Measurements from ENCODE around the gene SELENOI.
"Not testable (repeated sequence)": the region's sequence is repeated elsewhere in the genome, so short reads cannot be mapped to it uniquely, and the experiment has no call there.

Gene SELENOI, protein sequence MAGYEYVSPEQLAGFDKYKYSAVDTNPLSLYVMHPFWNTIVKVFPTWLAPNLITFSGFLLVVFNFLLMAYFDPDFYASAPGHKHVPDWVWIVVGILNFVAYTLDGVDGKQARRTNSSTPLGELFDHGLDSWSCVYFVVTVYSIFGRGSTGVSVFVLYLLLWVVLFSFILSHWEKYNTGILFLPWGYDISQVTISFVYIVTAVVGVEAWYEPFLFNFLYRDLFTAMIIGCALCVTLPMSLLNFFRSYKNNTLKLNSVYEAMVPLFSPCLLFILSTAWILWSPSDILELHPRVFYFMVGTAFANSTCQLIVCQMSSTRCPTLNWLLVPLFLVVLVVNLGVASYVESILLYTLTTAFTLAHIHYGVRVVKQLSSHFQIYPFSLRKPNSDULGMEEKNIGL

DNA sequence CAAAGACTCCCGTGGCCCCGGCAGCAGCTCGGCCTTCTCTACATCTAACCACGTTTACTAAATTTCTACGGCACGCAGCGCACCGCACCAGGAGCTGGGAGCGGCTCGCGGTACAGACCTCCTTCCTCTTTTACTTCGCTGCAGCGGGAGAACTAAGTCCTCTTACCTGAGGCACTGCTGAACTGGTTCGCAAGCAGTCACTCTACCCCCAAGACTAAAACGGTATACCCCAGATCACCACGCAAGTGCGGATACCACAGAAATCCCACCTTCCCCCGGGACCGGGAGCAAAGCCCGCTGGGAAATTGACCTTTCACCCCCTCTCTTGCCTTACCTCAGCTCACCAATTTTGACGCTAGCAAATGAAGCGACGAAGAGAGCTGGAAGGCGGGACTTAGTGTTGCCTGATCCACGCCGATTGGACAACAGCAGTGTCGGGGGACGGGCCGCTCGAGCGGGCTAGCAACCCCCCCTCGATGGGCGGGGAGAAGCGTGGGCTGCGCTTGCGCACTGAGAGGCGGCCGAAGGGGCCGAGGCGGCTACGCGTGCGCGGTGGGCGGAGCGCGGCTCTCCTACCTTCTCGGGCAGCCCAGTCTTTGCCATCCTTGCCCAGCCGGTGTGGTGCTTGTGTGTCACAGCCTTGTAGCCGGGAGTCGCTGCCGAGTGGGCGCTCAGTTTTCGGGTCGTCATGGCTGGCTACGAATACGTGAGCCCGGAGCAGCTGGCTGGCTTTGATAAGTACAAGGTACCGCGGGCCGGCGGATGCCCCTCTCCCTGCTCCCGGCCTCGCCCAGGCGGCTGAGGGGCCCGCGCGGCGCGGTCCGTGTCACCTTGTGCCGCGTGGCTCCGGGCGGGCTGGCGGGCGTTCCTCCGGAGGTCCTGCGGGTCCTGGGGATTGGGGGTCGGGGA, at the start of gene SELENOI:
SELENOI (plus strand) TSS at position 599 of the 909 bp plus-strand sequence; CDS start at position 689, 90 bp downstream.
- DNase-seq (ENCODE audit: low spot score), result peak; percentile 99

DNA sequence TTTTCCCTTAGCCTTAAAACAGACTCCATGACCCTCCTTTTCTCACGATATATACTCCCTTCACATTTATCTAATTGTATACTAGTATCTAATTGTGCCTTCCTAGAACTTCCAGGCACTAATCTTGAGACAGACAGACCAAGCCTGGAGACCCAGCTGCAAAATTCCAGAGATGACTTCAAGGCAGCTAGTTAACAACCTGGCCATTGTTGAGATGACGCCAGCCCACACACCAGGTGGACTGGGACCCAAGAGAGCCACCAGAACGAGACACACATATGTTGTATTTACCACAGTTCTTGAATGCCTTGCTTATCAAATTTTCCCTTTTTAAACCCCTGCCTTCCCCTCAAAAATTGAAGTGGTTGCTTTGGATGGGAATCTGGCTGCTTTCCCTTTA, 48.9 kb upstream of the SELENOI start:
- DNase-seq (ENCODE audit: low spot score), result no peak

DNA sequence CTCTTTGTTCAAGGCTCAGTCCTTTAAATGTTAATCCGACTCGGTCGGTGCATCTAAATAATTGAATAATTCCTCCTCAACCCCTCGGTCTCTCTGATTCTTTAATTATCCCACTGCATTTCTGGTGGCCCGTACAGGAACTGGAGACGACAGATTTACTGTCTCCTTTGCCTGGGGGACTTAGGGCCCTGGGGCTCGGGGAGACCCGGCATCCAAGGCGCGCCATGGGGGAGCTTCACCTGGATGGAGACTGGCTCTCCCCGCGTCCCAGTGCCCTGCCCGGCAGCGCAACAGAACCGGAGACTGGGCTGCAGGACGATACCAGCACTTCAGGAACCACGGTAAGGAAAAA, 47.7 kb upstream of the SELENOI start:
- DNase-seq (ENCODE audit: low spot score), result no peak

DNA sequence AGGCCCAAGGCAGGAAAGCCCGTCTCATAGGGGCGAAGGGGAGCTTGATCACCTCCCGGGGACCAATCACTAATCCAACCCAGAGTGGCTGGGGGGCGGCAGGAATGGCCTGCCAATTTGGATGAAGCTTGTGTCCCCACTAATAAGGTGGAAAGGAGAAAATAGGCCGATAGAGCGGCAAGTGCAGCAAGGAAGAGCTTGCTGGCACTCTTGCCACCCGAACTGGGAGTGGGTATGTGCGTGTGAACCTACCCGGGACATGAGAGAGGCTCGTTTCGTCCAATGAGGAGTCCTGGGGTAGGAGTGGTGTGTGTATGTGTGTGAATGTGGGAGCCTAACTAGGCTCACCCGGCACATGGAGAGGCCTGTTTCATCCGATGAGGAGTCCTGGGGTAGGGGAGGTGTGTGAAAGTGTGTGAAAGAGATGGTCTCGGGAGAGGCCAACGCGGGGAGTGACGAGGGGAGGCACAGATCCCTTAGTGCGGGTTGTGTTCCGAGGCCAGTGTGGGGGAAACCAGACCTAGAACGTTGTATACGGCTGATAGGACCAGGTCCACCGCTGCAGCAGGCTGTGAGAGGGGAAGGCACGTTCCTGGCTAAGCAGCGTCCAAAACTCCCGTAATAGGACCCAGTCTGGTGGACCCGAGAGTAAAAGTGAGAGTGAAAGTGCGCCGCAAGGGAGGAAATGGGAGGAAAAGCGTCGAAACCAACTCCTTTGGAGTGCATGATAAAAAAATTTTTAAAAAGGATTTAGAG, 47.1 kb upstream of the SELENOI start:
- peak; percentile 24 for DNase-seq (ENCODE audit: low spot score)

DNA sequence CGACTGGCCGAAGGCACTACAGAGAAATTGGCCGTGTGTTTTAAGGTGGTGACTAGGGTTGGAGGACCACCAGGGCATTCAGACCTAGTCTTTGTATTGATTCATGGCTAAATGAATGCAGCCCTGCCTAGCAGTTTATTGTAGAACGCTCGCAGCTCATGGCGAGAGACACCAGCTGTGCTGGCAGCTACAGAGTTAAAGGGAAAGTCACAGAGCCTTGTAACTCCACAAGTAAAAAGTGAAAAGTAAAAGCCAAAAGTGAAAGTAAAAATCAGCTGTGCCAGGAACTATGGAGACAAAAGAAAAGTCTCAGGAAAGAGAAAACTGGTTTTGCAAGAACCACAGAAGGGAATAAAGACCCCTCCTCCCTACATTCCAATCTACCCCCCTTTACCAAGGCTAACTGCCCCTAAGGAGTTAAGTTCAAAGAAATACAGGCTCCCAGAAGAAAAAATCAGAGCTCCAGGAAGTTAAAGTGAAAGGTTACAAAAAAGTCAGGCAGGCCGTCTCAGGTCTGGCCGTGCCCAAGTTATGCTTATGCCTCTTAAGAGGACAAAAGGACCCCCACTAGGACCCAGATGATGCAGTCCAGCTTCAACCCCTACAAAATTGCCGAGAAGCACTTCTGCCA, 46.4 kb upstream of the SELENOI start:
- DNase-seq (ENCODE audit: low spot score), result peak; percentile 25

DNA sequence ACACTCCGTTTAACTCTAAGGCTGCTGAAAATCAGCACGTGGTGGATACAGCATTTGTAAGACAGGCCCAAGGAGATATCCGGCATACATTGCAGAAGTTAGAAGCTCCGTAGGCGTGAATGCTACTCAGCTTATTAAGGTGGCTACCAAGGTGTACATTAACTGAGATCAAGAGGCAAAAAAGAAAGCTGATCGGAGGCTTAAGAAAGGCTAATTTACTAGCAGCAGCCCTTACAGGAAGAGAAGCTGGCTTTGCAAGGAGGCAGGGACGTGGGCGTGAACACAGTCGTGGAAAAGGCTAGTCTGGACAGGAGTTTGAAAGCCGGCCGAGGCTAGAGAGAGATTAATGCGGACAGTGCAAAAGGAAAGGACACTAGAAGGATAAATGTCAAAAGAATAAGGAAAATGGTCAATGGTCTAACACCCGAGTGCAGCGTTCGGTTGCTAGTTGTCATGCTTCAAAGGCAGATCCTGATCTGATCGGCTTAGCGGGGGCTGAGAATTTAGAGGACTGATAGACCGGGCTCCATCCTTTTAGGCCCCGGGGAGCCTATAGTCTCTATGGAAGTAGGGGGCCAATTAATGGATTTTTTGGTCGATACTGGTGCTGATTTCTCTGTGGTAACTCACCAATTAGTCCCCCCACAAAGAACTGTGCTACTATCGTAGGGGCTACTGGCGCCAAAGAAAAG, 45.6 kb upstream of the SELENOI start:
- DNase-seq (ENCODE audit: low spot score), result peak; percentile 18

DNA sequence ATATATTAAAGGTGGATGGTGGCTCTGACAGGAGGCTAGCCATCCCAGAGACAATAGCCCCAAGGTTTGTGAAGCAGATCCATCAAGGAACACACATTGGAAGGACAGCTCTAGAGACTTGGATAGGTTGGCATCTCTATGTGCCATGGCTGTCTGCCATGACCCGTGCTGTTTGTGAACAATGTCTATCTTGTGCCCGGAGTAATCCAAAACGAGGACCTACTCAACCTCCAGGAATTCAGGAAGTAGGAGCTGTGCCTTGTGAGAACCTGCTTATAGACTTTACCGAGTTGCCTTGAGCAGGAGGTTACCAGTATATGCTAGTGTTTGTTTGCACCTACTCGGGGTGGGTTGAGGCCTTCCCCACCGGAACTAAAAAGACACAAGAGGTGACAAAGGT, 43.1 kb upstream of the SELENOI start:
- DNase-seq (ENCODE audit: low spot score), result no peak

DNA sequence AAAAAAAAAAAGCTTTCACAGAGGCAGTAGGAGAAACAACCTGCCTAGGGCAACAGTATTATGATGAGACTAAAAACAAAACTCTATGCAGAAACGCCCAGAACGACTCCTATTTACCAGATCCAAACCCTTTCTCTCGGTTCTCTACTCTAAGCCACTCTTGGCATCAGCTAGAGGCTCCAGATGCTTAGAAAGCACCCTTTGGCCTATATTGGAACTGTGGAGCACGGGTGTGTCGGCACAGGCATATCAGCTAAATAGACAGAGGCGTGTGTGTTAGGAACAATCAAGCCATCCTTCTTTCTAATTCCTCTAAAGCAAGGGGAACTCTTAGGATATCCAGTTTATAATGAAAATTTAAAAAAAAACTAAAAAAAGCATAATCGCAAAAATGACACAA, 40.8 kb upstream of the SELENOI start:
- DNase-seq (ENCODE audit: low spot score), result not testable (repeated sequence)

DNA sequence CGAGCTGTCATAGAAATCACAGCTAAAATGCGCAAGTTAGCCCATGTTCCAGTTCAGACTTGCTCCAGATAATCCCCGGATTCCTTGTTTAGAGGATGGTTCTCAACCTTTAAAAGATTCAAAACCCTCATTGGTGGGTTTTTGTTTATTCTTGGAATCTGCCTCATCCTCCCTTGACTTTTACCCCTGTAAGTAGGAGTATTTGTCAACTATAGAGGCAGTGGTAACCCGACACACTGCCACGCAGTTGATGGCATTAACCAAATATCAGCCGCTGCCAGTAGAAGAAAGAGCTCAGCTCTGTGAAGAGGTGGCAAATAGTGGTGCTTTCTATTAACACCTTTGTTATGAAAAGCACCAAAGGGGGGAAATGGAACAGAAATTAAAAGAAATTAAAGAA, 40.4 kb upstream of the SELENOI start:
- DNase-seq (ENCODE audit: low spot score), result no peak

DNA sequence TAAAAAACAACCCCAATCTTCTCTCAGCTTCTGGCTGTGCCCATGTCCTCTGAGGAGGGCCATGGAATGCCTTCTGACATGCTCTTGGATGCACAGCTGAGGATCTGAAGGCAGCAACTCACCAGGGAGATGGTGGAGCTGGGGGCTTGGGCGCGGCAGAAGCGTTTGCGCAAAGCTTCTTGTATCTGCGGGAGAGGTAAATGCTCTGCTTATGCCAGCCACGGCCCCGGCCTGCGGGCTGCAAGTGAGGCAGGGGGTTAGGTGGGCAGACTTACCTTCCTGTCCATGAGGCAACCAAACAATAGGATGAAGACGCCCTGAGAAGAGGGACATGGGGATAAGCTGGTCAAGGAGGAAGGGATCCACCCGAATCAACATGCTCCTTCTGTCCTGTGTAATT, 36.0 kb upstream of the SELENOI start:
- no peak for DNase-seq (ENCODE audit: low spot score)

DNA sequence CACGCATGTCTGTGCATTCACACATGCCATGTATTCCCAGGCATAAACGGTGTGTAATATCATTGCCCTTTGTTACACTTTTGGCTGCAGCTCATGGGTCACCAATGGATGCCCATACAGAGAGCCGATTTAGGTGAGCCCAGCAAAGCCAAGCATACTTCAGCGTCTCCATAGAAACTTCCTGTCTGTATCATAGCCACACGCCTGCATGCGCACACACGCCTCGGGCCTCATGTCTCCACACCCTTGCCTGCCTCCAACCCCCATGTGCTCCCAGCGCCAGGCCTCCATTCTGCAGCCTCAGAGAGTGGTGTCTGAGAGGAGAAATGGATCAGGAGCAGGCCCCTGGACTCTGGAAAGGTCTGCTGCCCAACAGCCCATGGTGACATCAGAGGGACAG, 33.5 kb upstream of the SELENOI start:
- DNase-seq (ENCODE audit: low spot score), result no peak

DNA sequence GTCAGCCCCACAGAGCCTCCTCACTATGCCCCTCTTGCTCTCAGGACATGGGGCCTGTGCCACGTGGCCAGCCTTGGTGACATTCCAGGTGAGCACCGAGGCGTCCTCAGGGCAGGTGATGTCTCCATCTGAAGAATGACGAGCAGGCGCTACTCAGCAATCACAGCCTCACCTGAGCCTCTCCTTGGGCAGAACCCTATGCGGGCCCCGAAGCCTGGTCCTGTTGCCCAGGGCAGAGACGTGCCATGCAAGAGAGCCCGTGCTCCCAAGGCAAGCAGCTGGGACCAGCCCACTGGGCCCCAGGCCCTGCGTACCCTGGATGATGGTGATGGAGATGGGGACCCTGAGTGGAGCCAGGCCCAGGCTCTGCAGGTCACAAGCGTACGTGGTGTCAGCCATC, 32.5 kb upstream of the SELENOI start:
- DNase-seq (ENCODE audit: low spot score), result no peak

DNA sequence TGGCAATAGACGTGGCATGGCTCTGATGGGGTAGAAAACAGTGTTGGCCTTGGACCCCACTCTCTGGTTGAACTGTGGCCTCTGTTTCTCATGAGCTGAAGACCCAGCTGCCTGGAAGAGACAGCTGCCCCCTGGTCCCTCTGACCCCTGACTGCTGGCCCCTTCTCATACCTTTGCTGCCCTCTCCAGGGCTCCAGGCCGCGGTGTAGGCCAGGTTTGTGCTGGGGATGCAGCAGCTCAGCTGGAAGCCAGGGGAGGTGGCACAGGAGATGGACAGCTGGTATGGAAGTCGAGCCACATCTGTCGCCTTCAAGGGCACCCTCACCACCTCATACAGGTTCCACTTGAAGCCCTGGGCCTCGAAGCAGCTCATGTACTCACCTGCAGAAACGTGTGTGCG, 31.7 kb upstream of the SELENOI start:
- DNase-seq (ENCODE audit: low spot score), result no peak

DNA sequence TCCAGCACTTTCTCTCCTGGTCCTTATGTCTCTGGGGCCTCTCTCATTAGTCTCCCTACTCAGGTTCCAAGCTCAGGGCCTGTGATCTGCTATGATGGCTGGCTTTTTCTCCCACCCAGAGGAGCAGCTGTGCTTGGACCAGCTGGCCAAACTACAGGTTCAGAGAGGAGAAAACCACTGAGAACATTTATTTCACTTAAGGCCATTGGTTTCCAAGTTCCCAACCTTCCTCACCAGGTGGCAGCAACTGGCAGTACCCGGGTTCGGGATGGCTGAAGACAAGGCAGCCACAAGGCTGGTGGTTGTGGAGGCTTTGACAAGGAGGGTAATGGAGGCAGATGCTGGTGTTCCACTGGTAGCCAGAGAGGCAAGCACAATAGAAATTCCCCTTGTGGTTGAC, 29.9 kb upstream of the SELENOI start:
- DNase-seq (ENCODE audit: low spot score), result no peak

DNA sequence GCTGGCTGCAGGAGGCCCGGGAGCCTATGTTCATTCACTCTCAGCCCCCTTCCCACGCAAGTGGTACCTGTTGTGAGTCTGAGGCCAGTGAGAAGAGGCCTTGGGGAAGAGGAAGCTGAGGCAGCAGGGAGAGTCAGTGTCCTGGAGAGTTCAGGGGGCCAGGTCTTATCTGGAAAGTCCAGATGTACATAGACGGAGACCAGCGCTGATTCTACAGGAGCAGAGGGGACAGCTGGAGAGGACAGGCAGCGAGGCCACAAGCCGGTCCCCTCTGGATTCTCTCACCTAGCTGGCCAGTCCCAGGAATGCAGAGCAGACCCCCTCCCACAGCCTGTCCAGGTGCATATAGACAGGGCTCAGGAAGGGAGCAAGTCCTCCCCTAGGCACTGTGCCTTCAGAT, 29.1 kb upstream of the SELENOI start:
- no peak for DNase-seq (ENCODE audit: low spot score)

DNA sequence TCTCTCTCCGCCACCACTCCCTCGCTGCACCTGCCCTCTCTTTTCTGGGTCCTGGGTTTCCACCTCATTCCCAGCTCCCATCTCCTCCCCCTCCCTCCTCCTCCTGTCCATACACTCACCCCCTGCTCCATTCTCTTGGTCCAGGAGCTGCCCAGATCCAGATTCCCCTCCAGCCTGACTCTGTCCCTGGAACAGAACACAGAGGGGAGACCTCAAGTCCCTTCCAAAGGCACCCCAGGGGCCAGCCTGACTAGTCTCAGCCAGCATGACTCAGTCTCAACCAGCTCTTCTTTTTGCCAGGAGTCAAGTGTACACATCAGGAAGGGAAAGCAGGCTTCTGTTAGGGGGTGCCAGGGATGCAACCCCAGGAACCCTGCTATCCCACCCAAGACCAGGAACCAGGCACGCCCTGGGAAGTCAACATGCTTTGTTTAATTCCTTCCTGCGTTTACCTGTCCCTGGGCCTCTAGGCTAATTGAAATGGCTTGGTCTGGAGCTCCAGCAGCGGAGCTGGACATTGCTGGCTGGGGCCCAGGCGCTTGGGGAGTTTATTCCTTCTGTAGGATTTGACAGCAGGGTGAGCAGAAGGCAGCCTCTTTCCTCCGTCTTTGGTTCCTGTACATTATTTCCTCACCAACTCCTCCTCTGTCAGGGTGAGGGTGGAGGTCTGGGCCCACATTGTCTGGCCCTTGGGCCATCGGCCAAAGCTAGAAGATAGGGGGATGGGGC, 28.4 kb upstream of the SELENOI start:
- DNase-seq (ENCODE audit: low spot score), result no peak

DNA sequence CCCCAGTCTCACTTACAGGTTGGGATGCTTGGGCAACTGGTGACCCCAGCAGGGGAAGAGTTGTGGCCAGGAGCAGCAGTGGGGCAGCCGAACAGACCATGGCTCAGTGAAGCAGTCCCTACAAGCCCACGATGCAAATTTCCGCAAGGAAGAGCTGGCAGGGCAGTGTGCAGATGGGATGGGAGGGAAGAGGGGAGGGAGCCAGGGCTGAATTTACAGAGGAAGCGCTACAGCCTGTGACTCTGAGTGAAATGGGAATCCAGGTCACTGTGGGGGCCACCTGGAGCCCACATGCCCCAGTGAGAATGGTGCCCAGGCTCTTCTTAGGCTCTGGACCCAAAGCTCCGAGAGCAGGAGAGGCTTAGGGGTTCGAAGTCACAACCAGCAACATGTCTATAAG, 27.0 kb upstream of the SELENOI start:
- no peak for DNase-seq (ENCODE audit: low spot score)

DNA sequence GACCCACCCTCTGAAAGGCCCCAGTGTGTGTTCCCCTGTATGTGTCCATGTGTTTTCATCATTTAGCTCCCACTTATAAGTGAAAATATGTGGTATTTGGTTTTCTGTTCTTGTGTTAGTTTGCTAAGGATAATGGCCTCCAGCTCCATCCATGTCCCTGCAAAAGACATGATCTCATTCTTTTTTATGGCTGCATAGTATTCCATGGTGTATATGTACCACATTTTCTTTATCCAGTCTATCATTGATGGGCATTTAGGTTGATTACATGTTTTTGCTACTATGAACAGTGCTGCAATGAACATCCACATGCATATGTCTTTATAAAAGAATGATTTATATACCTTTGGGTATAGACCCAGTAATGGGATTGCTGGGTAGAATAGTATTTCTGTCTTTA, 21.5 kb upstream of the SELENOI start:
- not testable (repeated sequence) for DNase-seq (ENCODE audit: low spot score)

DNA sequence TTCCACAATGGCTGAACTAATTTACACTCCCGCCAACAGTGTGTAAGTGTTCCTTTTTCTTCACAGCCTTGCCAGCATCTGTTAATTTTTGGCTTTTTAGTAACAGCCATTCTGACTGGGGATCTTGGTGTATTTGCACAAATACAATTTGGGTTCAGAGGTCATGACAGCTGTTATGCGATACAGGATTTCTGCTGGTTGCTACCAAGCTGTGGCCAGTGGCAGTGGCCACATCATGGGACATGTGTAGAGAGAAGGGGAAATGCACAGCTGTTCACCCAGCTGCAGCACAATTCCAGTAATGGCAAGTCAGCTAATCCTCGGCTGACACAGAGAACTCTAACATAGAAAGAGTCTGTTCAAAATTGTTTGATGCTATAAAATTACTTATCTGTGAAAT, 21.0 kb upstream of the SELENOI start:
- no peak for DNase-seq (ENCODE audit: low spot score)

DNA sequence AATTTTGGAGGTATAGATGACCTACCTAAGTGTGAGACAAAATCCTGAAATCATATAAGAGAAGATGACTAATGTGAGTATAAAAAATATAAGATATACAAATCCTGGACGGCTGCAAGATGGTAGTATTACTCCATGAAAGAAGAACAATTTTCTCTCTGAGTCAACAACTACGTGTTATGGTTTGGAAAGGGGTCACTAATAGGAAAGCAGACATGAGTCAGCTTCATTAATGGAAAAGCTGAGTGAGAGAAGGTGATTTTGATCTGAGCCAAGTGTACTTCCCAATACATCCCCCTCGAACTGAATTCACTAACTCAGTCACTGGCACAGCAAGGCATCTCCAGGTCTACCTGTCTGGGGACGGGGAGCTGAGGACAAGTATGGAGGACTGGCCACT, 20.1 kb upstream of the SELENOI start:
- no peak for DNase-seq (ENCODE audit: low spot score)

DNA sequence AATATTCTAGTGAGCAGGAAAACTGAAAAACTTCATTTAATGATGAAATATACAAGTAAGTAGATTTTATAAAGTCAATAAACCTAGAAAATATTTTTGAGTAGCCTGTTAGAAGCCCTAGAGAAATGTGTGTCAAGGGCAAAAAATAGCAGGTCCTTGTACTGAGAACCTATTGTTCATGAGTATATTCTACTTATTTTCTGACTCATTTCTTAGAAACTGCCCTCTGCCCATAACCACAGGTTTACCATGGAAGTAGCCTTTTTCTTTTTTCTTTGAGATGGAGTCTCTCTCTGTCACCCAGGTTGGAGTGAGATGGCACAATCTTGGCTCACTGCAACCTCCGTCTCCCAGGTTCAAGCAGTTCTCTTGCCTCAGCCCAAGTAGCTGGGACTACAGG, 19.4 kb upstream of the SELENOI start:
- DNase-seq (ENCODE audit: low spot score), result no peak

Data from CD4-positive, alpha-beta T cell treated with Interleukin-2 at 100 ng/mL for 4 hours (primary cell).